ENCODE results near the gene EBLN2.

EBLN2 gene

GRCh38 chr3:73061416-73061815, at the start of gene EBLN2:
Gene EBLN2 (plus strand): TSS chr3:73061659. CDS start chr3:73062082, 423 bp downstream.
- DNase-seq = no peak

GRCh38 chr3:73018298-73018697, 43.2 kb upstream of the EBLN2 start:
- DNase-seq = no peak

GRCh38 chr3:73018790-73019441, 42.5 kb upstream of the EBLN2 start:
- DNase-seq = peak in 1 of 3 donors; percentile 39

GRCh38 chr3:73021301-73021835, 40.1 kb upstream of the EBLN2 start:
- peak; percentile 39 to 67 (median 61) for DNase-seq

GRCh38 chr3:73024836-73025235, 36.6 kb upstream of the EBLN2 start:
- peak in 1 of 3 donors; percentile 32 for DNase-seq

GRCh38 chr3:73026111-73026759, 35.2 kb upstream of the EBLN2 start:
- DNase-seq = no peak

GRCh38 chr3:73026760-73027113, 34.7 kb upstream of the EBLN2 start:
- DNase-seq = no peak

GRCh38 chr3:73028803-73029202, 32.7 kb upstream of the EBLN2 start:
- DNase-seq = no peak

- DNase-seq = peak; percentile 40 to 62 (median 54)
These were observed 32.1 kb upstream of the EBLN2 start for GRCh38 chr3:73029321-73029796.

GRCh38 chr3:73030073-73030597, 31.3 kb upstream of the EBLN2 start:
- DNase-seq = no peak

- DNase-seq = no peak
These were observed 29.8 kb upstream of the EBLN2 start for GRCh38 chr3:73031573-73032103.

GRCh38 chr3:73036694-73037591, 24.5 kb upstream of the EBLN2 start:
- DNase-seq = no peak

GRCh38 chr3:73041537-73041936, 19.9 kb upstream of the EBLN2 start:
- no peak for DNase-seq

GRCh38 chr3:73043414-73043813, 18.0 kb upstream of the EBLN2 start:
- DNase-seq = no peak

- peak; percentile 35 to 45 (median 41) for DNase-seq
These were observed 16.1 kb upstream of the EBLN2 start for GRCh38 chr3:73045391-73045790.

- DNase-seq = no peak
These were observed 15.3 kb upstream of the EBLN2 start for GRCh38 chr3:73046195-73046594.

GRCh38 chr3:73049319-73049718, 12.1 kb upstream of the EBLN2 start:
- DNase-seq = no peak

- DNase-seq = no peak
These were observed 8.6 kb upstream of the EBLN2 start for GRCh38 chr3:73052857-73053256.

GRCh38 chr3:73055583-73055982, 5.9 kb upstream of the EBLN2 start:
- DNase-seq = no peak

GRCh38 chr3:73056014-73056844, 5.2 kb upstream of the EBLN2 start:
- peak; percentile 24 to 71 (median 63) for DNase-seq

GRCh38 chr3:73056845-73057150, 4.7 kb upstream of the EBLN2 start:
- no peak for DNase-seq

GRCh38 chr3:73060302-73060723, 1.1 kb upstream of the EBLN2 start:
- DNase-seq = no peak
